ENCODE results near the gene KIR2DL1.
"Not testable (repeated sequence)": the region's sequence is repeated elsewhere in the genome, so short reads cannot be mapped to it uniquely, and the experiment has no call there.

The KIR2DL1 gene

GRCh38 chr19:54804101-54804500, 34.5 kb downstream of the KIR2DL1 start:
- Histone ChIP-seq H3K9me3 (no peaks in the 10 kb centered on the region), H3K4me1 (no peaks in the 10 kb centered on the region), H3K36me3 (no peaks in the 10 kb centered on the region), H3K27me3 (no peaks in the 10 kb centered on the region), H3K27ac (no peak overlapping the region), H3K4me3 (no peak overlapping the region)
- no peak for TF ChIP-seq CTCF (IDR thresholded peaks at IDR 0.05)
- no peak for DNase-seq
- intact Hi-C loops (cut with DNase I; ENCODE audit: low total_unique reads), result no loop called here

GRCh38 chr19:54804571-54804970, 35.0 kb downstream of the KIR2DL1 start:
- no peaks in the 10 kb centered on the region for H3K9me3 ChIP-seq
- no peak overlapping the region for H3K27ac ChIP-seq
- TF ChIP-seq CTCF (IDR thresholded peaks at IDR 0.05), result no peak
- H3K27me3 ChIP-seq, result no peaks in the 10 kb centered on the region
- H3K36me3 ChIP-seq, result no peaks in the 10 kb centered on the region
- no peak overlapping the region for H3K4me3 ChIP-seq
- intact Hi-C loops (cut with DNase I; ENCODE audit: low total_unique reads), result no loop called here
- DNase-seq, result no peak
- H3K4me1 ChIP-seq, result no peaks in the 10 kb centered on the region

GRCh38 chr19:54805665-54806515, 36.3 kb downstream of the KIR2DL1 start:
- Histone ChIP-seq H3K9me3 (no peaks in the 10 kb centered on the region), H3K27me3 (no peaks in the 10 kb centered on the region), H3K27ac (no peak overlapping the region), H3K36me3 (no peaks in the 10 kb centered on the region), H3K4me1 (no peaks in the 10 kb centered on the region), H3K4me3 (no peak overlapping the region)
- intact Hi-C loops (cut with DNase I; ENCODE audit: low total_unique reads), result no loop called here
- no peak for DNase-seq
- no peak for TF ChIP-seq CTCF (IDR thresholded peaks at IDR 0.05)

GRCh38 chr19:54806516-54806838, 36.9 kb downstream of the KIR2DL1 start:
- H3K27ac ChIP-seq, result no peak overlapping the region
- H3K4me3 ChIP-seq, result no peak overlapping the region
- H3K36me3 ChIP-seq, result no peaks in the 10 kb centered on the region
- no peak for TF ChIP-seq CTCF (IDR thresholded peaks at IDR 0.05)
- H3K4me1 ChIP-seq, result no peaks in the 10 kb centered on the region
- H3K9me3 ChIP-seq, result no peaks in the 10 kb centered on the region
- no peaks in the 10 kb centered on the region for H3K27me3 ChIP-seq
- intact Hi-C loops (cut with DNase I; ENCODE audit: low total_unique reads), result no loop called here
- DNase-seq, result no peak

- H3K4me3 ChIP-seq; H3K27ac ChIP-seq; H3K36me3 ChIP-seq; H3K27me3 ChIP-seq; H3K4me1 ChIP-seq; intact Hi-C loops (cut with DNase I; ENCODE audit: low total_unique reads); DNase-seq: not testable (repeated sequence)
- H3K9me3 ChIP-seq, result peaks cover 0 to 14% (median 0%) of the 10 kb centered on the region in 3 donors
Measured at GRCh38 chr19:54814571-54814970, 45.0 kb downstream of the KIR2DL1 start.

- H3K9me3 ChIP-seq, result peaks cover 0 to 14% (median 0%) of the 10 kb centered on the region in 3 donors
- H3K4me1 ChIP-seq; H3K27ac ChIP-seq; DNase-seq; H3K27me3 ChIP-seq; H3K36me3 ChIP-seq; H3K4me3 ChIP-seq; intact Hi-C loops (cut with DNase I; ENCODE audit: low total_unique reads): not testable (repeated sequence)
Measured at GRCh38 chr19:54816251-54816650, 46.7 kb downstream of the KIR2DL1 start, which contains the start of gene KIR3DL1. Gene KIR3DL1 (plus strand): TSS chr19:54816468.

Measured in tibial artery (tissue), 4 donors.